ENCODE measurements around the gene BUB1.

DNA sequence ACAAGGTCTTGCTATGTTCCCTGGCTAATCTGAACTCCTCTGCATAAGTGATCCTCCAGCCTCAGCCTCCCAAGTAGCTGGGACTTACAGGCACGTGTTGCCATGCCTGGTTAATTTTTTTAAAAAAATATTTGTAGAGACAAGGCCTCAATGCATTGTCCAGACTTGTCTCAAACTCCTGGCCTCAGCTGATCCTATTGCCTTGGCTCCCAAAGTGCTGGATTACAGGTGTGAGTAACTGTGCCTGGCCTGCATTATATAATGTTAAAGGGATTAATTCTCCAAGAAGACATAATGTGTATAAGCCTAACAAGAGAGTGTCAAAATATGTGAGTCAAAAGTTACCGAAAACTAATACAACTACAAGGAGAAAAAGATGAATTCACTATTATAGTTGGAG, 32.2 kb downstream of the BUB1 start:
- TF ChIP-seq CTCF (IDR thresholded peaks at IDR 0.05) (no peak), POLR2A (IDR thresholded peaks at IDR 0.05) (no peak)

Measured in adrenal gland (tissue), 5 donors.